KOPT-K1 (cell line): ENCODE results near the gene NLGN4X.

Experiments used
- H3K27ac ChIP-seq: fragments of 200-600 bp; sonication (generic); 2 replicates; pipeline ENCODE4 v1.5.1; 2016; ENCODE audit warnings: antibody characterized with exemption, mild to moderate bottlenecking, low read depth, low read length; ENCODE audit not compliant: poor library complexity, severe bottlenecking
- H3K36me3 ChIP-seq: fragments of 200-600 bp; sonication (generic); 2 replicates; pipeline ENCODE4 v1.5.1; 2017; ENCODE audit warnings: antibody characterized with exemption, mild to moderate bottlenecking, low read length, moderate library complexity; ENCODE audit not compliant: insufficient read depth
- H3K9me3 ChIP-seq: fragments of 200-600 bp; sonication (generic); 2 replicates; pipeline ENCODE4 v1.5.1; 2017; ENCODE audit warnings: antibody characterized with exemption, low read length, mild to moderate bottlenecking; ENCODE audit not compliant: insufficient read depth, poor library complexity, severe bottlenecking

NLGN4X gene

GRCh38 chrX:6071731-6072130, 156.9 kb downstream of the NLGN4X start:
- Histone ChIP-seq H3K36me3 (no peaks in the 10 kb centered on the region), H3K27ac (no peak overlapping the region)

GRCh38 chrX:6067600-6067999, 161.1 kb downstream of the NLGN4X start:
- no peak overlapping the region for H3K27ac ChIP-seq
- H3K36me3 ChIP-seq, result no peaks in the 10 kb centered on the region
- H3K9me3 ChIP-seq, result no peaks in the 10 kb centered on the region

More at GRCh38 chrX:6071731-6072130, 156.9 kb downstream of the NLGN4X start:
- H3K9me3 ChIP-seq, result no peaks in the 10 kb centered on the region

GRCh38 chrX:6053141-6053540, 175.5 kb downstream of the NLGN4X start:
- no peaks in the 10 kb centered on the region for H3K9me3 ChIP-seq
- H3K27ac ChIP-seq, result no peak overlapping the region
- no peaks in the 10 kb centered on the region for H3K36me3 ChIP-seq

GRCh38 chrX:6052111-6052745, 176.4 kb downstream of the NLGN4X start:
- Histone ChIP-seq H3K27ac (no peak overlapping the region), H3K36me3 (no peaks in the 10 kb centered on the region), H3K9me3 (no peaks in the 10 kb centered on the region)

- no peaks in the 10 kb centered on the region for H3K36me3 ChIP-seq
- H3K27ac ChIP-seq, result no peak overlapping the region
- no peaks in the 10 kb centered on the region for H3K9me3 ChIP-seq
These were observed 179.5 kb downstream of the NLGN4X start for GRCh38 chrX:6049132-6049531.

GRCh38 chrX:6041630-6042029, 187.0 kb downstream of the NLGN4X start:
- no peaks in the 10 kb centered on the region for H3K36me3 ChIP-seq
- H3K27ac ChIP-seq, result no peak overlapping the region
- no peaks in the 10 kb centered on the region for H3K9me3 ChIP-seq

- Histone ChIP-seq H3K27ac (no peak overlapping the region), H3K36me3 (no peaks in the 10 kb centered on the region), H3K9me3 (no peaks in the 10 kb centered on the region)
These were observed 199.7 kb downstream of the NLGN4X start for GRCh38 chrX:6029014-6029413.

GRCh38 chrX:6026980-6027379, 201.7 kb downstream of the NLGN4X start:
- Histone ChIP-seq H3K27ac (no peak overlapping the region), H3K9me3 (no peaks in the 10 kb centered on the region), H3K36me3 (no peaks in the 10 kb centered on the region)

- H3K9me3 ChIP-seq, result no peaks in the 10 kb centered on the region
- no peak overlapping the region for H3K27ac ChIP-seq
- H3K36me3 ChIP-seq, result no peaks in the 10 kb centered on the region
These were observed 202.2 kb downstream of the NLGN4X start for GRCh38 chrX:6026429-6026828.

- Histone ChIP-seq H3K27ac (no peak overlapping the region), H3K36me3 (no peaks in the 10 kb centered on the region), H3K9me3 (no peaks in the 10 kb centered on the region)
These were observed 204.5 kb downstream of the NLGN4X start for GRCh38 chrX:6024204-6024603.

GRCh38 chrX:6021316-6022091, 207.2 kb downstream of the NLGN4X start:
- Histone ChIP-seq H3K9me3 (no peaks in the 10 kb centered on the region), H3K36me3 (no peaks in the 10 kb centered on the region), H3K27ac (no peak overlapping the region)

GRCh38 chrX:6019076-6019475, 209.6 kb downstream of the NLGN4X start:
- Histone ChIP-seq H3K36me3 (no peaks in the 10 kb centered on the region), H3K27ac (no peak overlapping the region), H3K9me3 (no peaks in the 10 kb centered on the region)

- Histone ChIP-seq H3K9me3 (no peaks in the 10 kb centered on the region), H3K27ac (no peak overlapping the region), H3K36me3 (no peaks in the 10 kb centered on the region)
These were observed 213.2 kb downstream of the NLGN4X start for GRCh38 chrX:6015423-6015822.

GRCh38 chrX:6012357-6012756, 216.3 kb downstream of the NLGN4X start:
- no peaks in the 10 kb centered on the region for H3K9me3 ChIP-seq
- no peaks in the 10 kb centered on the region for H3K36me3 ChIP-seq
- no peak overlapping the region for H3K27ac ChIP-seq

GRCh38 chrX:6005856-6006255, 222.8 kb downstream of the NLGN4X start:
- Histone ChIP-seq H3K9me3 (no peaks in the 10 kb centered on the region), H3K27ac (no peak overlapping the region), H3K36me3 (no peaks in the 10 kb centered on the region)

GRCh38 chrX:6004529-6004928, 224.1 kb downstream of the NLGN4X start:
- Histone ChIP-seq H3K27ac (no peak overlapping the region), H3K9me3 (no peaks in the 10 kb centered on the region), H3K36me3 (no peaks in the 10 kb centered on the region)
